HUES48 (cell line): ENCODE results near the gene SH3RF1.
"Not testable (repeated sequence)": the region's sequence is repeated elsewhere in the genome, so short reads cannot be mapped to it uniquely, and the experiment has no call there.

ENCODE experiments used
- H3K27ac ChIP-seq: one replicate; pipeline ENCODE4 v1.7.0; 2013; ENCODE audit warnings: low read depth, low read length, inconsistent platforms
- H3K27me3 ChIP-seq: 2 replicates; pipeline ENCODE4 v1.6.1; 2013; ENCODE audit warnings: mild to moderate bottlenecking, low read length; ENCODE audit not compliant: control insufficient read depth, insufficient read depth
- H3K36me3 ChIP-seq: 2 replicates; pipeline ENCODE4 v1.6.1; 2013; ENCODE audit warnings: low read length; ENCODE audit not compliant: control insufficient read depth, insufficient read depth
- H3K4me1 ChIP-seq: 2 replicates; pipeline ENCODE4 v1.6.1; 2013; ENCODE audit warnings: mild to moderate bottlenecking, low read length; ENCODE audit not compliant: control insufficient read depth, insufficient read depth
- H3K4me3 ChIP-seq: 2 replicates; pipeline ENCODE4 v1.5.1; 2013; ENCODE audit warnings: mild to moderate bottlenecking, low read depth, low read length
- H3K9ac ChIP-seq: 2 replicates; pipeline ENCODE4 v1.6.1; 2013; ENCODE audit warnings: mild to moderate bottlenecking, low read depth, low read length, moderate library complexity
- H3K9me3 ChIP-seq: 2 replicates; pipeline ENCODE4 v1.6.1; 2013; ENCODE audit warnings: low read length; ENCODE audit not compliant: control insufficient read depth, insufficient read depth

SH3RF1 gene

DNA sequence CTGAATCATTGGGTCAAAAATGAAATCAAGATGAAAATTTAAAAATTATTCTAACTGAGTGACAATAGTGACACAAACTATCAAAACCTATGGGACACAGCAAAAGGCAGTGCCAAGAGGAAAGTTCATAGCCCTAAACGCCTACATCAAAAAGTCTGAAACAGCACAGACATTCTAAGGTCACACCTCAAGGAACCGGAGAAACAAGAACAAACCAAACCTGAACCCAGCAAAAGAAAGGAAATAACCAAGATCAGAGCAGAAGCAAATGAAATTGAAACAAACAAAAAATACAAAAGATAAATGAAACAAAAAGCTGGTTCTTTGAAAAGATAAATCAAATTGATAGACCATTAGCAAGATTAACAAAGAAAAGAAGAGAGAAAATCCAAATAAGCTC, 80.8 kb downstream of the SH3RF1 start:
- not testable (repeated sequence) for H3K9ac ChIP-seq, H3K9me3 ChIP-seq, H3K36me3 ChIP-seq, H3K27ac ChIP-seq, H3K4me3 ChIP-seq, H3K27me3 ChIP-seq
- H3K4me1 ChIP-seq: peaks cover 15% of the 10 kb centered on the region

DNA sequence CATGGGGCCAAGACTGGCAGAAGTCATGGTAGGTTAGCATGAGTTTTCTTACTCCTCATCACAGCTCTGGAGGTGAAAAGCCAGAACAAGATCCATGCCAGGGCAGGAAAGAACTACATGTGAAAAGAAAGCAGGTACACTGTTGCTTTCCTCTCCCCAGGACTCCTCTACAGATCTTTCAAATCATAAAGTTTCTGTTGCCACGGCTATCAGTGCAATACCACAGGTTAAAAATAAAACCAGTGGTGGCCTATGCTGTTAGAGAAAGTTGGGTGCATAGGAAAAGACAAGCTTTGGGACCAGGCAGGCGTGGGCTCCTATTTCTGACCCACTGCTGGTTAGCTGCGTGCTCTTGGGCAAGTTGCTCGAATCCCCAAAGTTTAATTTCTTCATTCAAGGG, 81.4 kb downstream of the SH3RF1 start:
- H3K4me3 ChIP-seq: no peak overlapping the region
- H3K9ac ChIP-seq: no peak overlapping the region
- peaks cover 17% of the 10 kb centered on the region for H3K4me1 ChIP-seq

DNA sequence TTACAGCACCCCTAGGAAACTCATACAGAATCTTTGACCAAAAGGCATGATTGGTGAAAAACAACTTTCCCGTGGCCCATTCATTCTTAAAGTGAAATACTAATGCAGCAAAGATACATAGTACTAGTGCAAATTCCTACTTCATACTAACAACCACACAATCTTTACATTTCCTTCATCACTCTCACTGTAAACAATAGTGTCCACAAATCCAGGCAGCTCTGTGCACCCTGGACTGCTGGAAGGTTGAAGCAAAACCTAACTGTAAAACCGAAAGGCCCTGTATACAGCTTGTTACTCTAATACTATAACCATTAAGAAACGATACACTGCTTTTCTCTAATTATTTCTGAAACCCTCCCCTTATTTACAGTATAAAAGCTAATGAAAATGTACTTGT, 82.6 kb downstream of the SH3RF1 start:
- Histone ChIP-seq H3K4me1 (peaks cover 24% of the 10 kb centered on the region), H3K4me3 (no peak overlapping the region), H3K9ac (no peak overlapping the region), H3K9me3 (no peaks in the 10 kb centered on the region), H3K27ac (no peak overlapping the region), H3K27me3 (no peaks in the 10 kb centered on the region), H3K36me3 (no peaks in the 10 kb centered on the region)

More for the DNA sequence above, 81.4 kb downstream of the SH3RF1 start:
- H3K27ac ChIP-seq: no peak overlapping the region
- H3K27me3 ChIP-seq: no peaks in the 10 kb centered on the region
- no peaks in the 10 kb centered on the region for H3K9me3 ChIP-seq
- no peaks in the 10 kb centered on the region for H3K36me3 ChIP-seq

DNA sequence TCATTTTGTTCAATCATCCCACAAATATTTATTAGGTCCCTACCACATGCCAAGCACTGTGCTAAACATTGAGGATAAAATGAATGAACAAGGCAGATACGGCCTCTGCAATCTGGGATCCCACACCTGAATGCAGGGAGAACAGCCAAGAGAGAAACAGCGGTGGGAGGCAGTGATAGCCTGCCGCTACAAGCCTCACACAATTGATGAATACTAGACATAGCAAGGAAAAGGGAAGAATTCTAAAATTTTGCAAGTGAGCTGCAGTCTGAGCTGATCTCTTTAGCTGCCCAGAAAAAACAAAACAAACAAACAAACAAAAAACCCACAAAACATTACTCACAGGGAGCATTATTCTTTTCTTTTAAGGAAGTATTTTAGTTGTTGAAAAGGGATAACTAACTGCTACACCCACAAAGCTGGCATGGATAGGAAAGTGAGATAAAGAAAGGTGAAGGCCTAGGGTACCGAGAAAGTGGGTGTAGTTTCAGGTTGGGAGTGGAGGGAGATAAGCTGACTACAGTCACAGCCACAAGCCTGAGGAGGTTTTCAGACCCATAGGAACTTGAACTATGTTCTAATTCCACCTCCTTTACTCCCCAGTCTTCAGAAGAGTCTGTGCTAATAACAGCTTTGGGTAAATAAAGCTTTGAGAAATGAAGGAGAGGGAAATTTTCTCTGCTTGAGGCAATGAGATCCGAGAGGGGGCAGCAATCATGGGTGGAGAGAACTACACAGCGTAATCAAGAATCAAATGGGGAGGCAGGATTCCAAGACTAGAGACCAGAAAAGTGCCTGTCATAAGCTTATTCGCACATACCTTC, 85.4 kb downstream of the SH3RF1 start:
- no peak overlapping the region for H3K27ac ChIP-seq
- H3K36me3 ChIP-seq: no peaks in the 10 kb centered on the region
- peaks cover 25% of the 10 kb centered on the region for H3K4me1 ChIP-seq
- no peaks in the 10 kb centered on the region for H3K27me3 ChIP-seq
- H3K9me3 ChIP-seq: no peaks in the 10 kb centered on the region
- no peak overlapping the region for H3K4me3 ChIP-seq
- no peak overlapping the region for H3K9ac ChIP-seq

DNA sequence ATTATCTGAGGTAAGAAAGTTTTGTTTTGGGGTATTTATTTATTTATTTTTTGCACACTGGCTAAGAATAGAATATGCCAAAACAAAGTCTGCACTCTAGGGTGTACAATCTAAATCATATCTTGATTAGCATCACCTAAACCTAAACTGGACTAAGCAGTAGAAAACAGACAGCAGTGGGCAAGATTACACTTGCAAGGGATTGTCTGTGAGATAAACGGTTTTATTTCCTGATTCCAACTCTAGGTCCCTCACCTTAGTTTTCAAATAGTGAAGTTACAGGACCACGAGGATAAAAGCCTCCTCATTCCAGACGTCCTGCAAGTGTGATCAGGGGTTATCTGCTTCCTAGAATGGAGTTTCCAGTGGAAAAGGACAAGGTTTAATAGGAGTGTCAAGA, 86.1 kb downstream of the SH3RF1 start:
- H3K9ac ChIP-seq: no peak overlapping the region
- H3K4me3 ChIP-seq: no peak overlapping the region
- H3K27me3 ChIP-seq: no peaks in the 10 kb centered on the region
- peaks cover 29% of the 10 kb centered on the region for H3K4me1 ChIP-seq
- H3K9me3 ChIP-seq: no peaks in the 10 kb centered on the region
- H3K36me3 ChIP-seq: no peaks in the 10 kb centered on the region
- H3K27ac ChIP-seq: no peak overlapping the region

DNA sequence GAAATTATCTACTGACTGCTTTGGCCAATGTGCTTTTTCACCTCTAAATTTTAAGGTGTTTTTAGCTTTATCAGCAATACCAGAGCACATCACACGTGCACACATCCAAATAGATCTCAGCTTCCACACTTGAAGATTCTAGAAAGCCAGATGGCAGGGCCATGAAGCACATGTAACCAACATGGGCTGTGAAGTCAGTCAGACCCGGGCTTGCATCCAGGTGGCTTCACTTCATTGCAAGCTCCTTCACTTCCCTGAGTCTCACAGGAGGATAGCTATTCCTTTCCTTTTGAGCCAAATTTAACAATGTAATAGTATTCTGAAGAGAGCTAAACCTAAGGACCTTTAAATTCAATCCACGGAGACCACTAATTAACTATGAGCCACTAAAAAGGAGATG, 86.5 kb downstream of the SH3RF1 start:
- H3K27ac ChIP-seq: no peak overlapping the region
- no peaks in the 10 kb centered on the region for H3K9me3 ChIP-seq
- no peak overlapping the region for H3K4me3 ChIP-seq
- no peaks in the 10 kb centered on the region for H3K27me3 ChIP-seq
- H3K9ac ChIP-seq: no peak overlapping the region
- H3K4me1 ChIP-seq: peaks cover 29% of the 10 kb centered on the region
- H3K36me3 ChIP-seq: no peaks in the 10 kb centered on the region

DNA sequence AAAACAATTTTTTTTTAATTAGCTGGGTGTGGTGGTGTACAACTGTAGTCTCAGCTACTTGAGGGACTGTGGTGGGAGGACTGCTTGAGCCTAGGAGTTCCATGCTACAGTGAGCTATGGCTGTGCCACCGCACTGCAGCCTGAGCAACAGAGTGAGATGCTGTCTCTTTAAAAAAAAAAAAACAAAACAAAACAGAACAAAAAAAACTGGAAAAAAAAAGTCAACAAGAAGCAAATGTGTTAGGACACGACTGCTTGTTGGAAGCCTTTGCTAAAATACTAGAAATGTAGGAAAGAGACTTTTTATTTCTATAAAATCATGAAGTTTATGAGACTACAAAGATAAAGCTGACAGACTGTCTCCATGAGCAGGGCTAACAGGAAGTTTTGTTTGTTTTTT, 87.2 kb downstream of the SH3RF1 start:
- Histone ChIP-seq H3K4me1 (peaks cover 32% of the 10 kb centered on the region), H3K9me3 (no peaks in the 10 kb centered on the region), H3K27me3 (no peaks in the 10 kb centered on the region), H3K36me3 (no peaks in the 10 kb centered on the region), H3K9ac (no peak overlapping the region), H3K4me3 (no peak overlapping the region), H3K27ac (no peak overlapping the region)

DNA sequence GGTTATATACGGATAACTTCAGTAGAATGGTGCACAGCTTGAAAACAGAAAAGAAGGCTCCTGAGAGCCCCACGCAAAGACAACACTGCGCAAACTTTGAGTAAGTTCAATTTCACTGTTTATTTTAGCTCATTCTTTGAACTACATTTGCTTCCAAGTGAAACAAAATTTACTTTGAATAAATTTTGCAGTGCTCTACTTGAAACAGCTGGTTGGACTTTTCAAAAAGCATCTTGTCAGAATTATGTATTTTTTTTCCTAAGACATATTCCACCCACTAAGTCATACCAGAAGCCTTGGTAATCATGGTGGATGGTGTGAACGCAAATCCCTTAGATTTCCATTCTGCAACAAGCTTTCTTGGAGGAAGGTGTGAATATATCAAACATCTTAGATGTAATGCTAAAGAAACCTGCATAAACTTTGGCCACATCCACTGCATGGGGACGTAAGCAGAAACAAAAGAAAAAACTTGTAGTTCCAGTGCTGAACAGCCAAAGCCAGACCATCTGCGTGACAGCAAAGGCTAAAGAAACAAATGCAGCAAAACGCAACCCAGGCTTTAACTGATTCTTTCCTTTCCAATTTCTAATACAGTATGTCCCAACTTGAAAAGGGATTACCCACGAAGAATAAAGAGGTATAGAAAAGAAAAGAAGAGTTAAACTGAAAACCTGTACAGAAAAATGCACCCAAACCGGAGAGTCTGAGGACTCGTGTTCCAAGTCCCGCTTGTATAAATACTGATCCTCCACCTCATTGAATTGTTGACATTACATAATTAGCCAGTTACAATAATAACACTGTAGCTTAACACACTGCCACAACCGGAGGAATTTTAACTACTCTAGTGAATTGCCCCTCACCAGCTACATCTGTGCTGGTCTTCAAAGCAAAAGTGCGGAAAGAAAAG, 90.9 kb downstream of the SH3RF1 start:
- no peaks in the 10 kb centered on the region for H3K36me3 ChIP-seq
- H3K4me3 ChIP-seq: no peak overlapping the region
- no peaks in the 10 kb centered on the region for H3K27me3 ChIP-seq
- no peak overlapping the region for H3K27ac ChIP-seq
- H3K9me3 ChIP-seq: no peaks in the 10 kb centered on the region
- H3K4me1 ChIP-seq: peaks cover 27% of the 10 kb centered on the region; the same call in 1 of the 2 replicates
- H3K9ac ChIP-seq: no peak overlapping the region

DNA sequence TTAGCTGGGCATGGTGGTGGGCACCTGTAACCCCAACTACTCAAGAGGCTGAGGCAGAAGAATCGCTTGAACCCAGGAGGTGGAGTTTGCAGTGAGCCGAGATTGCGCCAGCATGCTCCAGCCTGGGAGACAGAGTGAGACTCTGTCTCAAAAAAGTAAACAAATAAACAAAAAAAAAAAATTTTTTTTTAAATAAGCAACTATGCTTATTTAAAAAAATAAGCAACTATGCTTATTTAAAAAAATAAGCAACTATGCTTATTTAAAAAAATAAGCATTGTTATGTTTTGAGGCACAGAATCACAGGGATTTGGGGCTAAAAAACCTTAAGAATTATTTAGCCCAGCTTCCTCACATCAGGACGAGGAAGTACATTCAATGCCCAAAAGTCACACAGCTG, 92.7 kb downstream of the SH3RF1 start:
- H3K4me3 ChIP-seq, H3K9me3 ChIP-seq, H3K27ac ChIP-seq, H3K27me3 ChIP-seq, H3K36me3 ChIP-seq, H3K9ac ChIP-seq: not testable (repeated sequence)
- peaks cover 20% of the 10 kb centered on the region; the same call in 1 of the 2 replicates for H3K4me1 ChIP-seq

DNA sequence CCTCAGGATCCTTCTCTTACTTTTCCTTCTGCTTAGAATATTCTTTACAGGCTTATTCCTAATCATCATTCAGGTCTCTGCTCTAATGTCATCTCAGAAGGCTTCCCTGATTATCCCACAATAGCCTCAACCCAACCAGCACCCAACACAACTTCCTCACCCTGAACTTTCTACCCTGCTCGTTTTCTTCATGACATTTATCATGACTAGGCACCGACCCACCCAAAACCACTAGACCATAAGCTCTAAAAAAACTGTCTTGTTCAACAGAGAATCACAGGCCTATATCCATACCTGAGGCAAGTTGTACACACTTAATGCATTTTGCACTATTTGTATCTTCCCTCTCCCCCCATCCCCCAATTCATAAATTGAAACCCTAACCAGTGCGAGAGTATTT, 95.3 kb downstream of the SH3RF1 start:
- Histone ChIP-seq H3K9me3 (no peaks in the 10 kb centered on the region), H3K4me1 (peaks cover 20% of the 10 kb centered on the region; the same call in 1 of the 2 replicates), H3K9ac (no peak overlapping the region), H3K27ac (no peak overlapping the region), H3K27me3 (no peaks in the 10 kb centered on the region), H3K4me3 (no peak overlapping the region), H3K36me3 (no peaks in the 10 kb centered on the region)

DNA sequence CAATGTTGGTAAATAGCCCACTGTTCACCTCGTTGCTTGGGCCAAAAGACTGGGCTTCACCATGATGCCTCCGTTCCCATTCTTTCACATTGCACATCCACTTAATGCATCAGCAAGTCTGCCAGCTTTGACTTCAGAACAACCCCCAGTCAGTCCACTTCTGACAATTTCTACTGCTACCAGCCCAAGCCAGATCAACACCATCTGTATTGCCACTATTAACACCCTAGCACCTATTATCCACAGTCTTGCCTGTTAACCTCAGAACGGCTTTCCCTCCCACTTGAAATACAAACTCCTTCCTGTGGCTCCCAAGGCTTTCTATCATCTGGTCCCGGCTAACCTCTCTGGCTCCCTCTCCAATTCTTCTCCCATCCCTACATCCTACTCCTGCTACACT, 95.7 kb downstream of the SH3RF1 start:
- no peak overlapping the region for H3K27ac ChIP-seq
- no peaks in the 10 kb centered on the region for H3K36me3 ChIP-seq
- H3K9me3 ChIP-seq: no peaks in the 10 kb centered on the region
- H3K27me3 ChIP-seq: no peaks in the 10 kb centered on the region
- H3K4me3 ChIP-seq: no peak overlapping the region
- peaks cover 16% of the 10 kb centered on the region; the same call in 1 of the 2 replicates for H3K4me1 ChIP-seq
- H3K9ac ChIP-seq: no peak overlapping the region
